Measurements from ENCODE around the gene SHISAL1. TPM values are rescaled to one million over a fixed set of nuclear protein-coding genes. Genes with fewer than 3 reads are reported as not detected.

The SHISAL1 gene
- total RNA-seq, 1 experiment from 2014 or later, result not detected

GRCh38 chr22:44357966-44358465 lies 45.3 kb upstream of the SHISAL1 start:
- Histone ChIP-seq H3K9me3 (no peaks in the 10 kb centered on the region), H3K4me1 (no peaks in the 10 kb centered on the region), H3K27me3 (replicated peaks; ENCODE audit: control insufficient read depth, insufficient read depth, low read length) (no peaks in the 10 kb centered on the region), H3K36me3 (ENCODE audit: control insufficient read depth, insufficient read depth, low read length) (no peaks in the 10 kb centered on the region), H3K4me3 (ENCODE audit: low read depth, low read length) (no peak overlapping the region)
- Mint-ChIP-seq H3K27ac (ENCODE audit: unreplicated experiment) (no peak overlapping the region), H3K9me3 (ENCODE audit: unreplicated experiment) (no peaks in the 10 kb centered on the region), H3K4me1 (ENCODE audit: low read depth, unreplicated experiment) (no peaks in the 10 kb centered on the region), H3K27me3 (ENCODE audit: insufficient read depth, unreplicated experiment) (peaks cover 14% of the 10 kb centered on the region), H3K4me3 (ENCODE audit: unreplicated experiment) (no peak overlapping the region), H3K36me3 (ENCODE audit: insufficient read depth, unreplicated experiment) (no peaks in the 10 kb centered on the region)
- TF ChIP-seq CTCF (IDR thresholded peaks at IDR 0.05; ENCODE audit: insufficient read depth in 1 of 2, low read depth in 1 of 2, low read length in 1 of 2, severe bottlenecking in 1 of 2, unreplicated experiment in 1 of 2), result no peak
- no peak for DNase-seq
- ChIA-PET CTCF (interaction anchor here (0.6 to 1.3 kb wide), 3 partner anchors 22 to 965 kb away, joined by 3 to 4 read pairs (median 4); no protein-coding TSS in a partner anchor), POLR2A (no interaction called here)
- BruUV-seq (replicated peaks), result no TSS peak
- intact Hi-C loops (cut with micrococcal nuclease; ENCODE audit: unreplicated experiment), result no loop called here

- no peaks in the 10 kb centered on the region for H3K4me1 ChIP-seq
- peaks cover 14% of the 10 kb centered on the region for H3K27me3 Mint-ChIP-seq (ENCODE audit: insufficient read depth, unreplicated experiment)
- H3K9me3 ChIP-seq, result no peaks in the 10 kb centered on the region
- H3K36me3 ChIP-seq (ENCODE audit: control insufficient read depth, insufficient read depth, low read length), result no peaks in the 10 kb centered on the region
- intact Hi-C loops (cut with micrococcal nuclease; ENCODE audit: unreplicated experiment), result no loop called here
- no peak overlapping the region for H3K27ac Mint-ChIP-seq (ENCODE audit: unreplicated experiment)
- no peaks in the 10 kb centered on the region for H3K9me3 Mint-ChIP-seq (ENCODE audit: unreplicated experiment)
- no peak for DNase-seq
- ChIA-PET POLR2A (no interaction called here), CTCF (interaction anchor here (0.6 to 1.3 kb wide), 5 partner anchors 15 to 964 kb away, joined by 3 to 8 read pairs (median 4); no protein-coding TSS in a partner anchor)
- TF ChIP-seq CTCF (IDR thresholded peaks at IDR 0.05; ENCODE audit: insufficient read depth in 1 of 2, low read depth in 1 of 2, low read length in 1 of 2, severe bottlenecking in 1 of 2, unreplicated experiment in 1 of 2), result peak in 1 of 2 experiments; percentile 32
- H3K36me3 Mint-ChIP-seq (ENCODE audit: insufficient read depth, unreplicated experiment), result no peaks in the 10 kb centered on the region
- H3K4me1 Mint-ChIP-seq (ENCODE audit: low read depth, unreplicated experiment), result no peaks in the 10 kb centered on the region
- H3K4me3 ChIP-seq (ENCODE audit: low read depth, low read length), result no peak overlapping the region
- H3K4me3 Mint-ChIP-seq (ENCODE audit: unreplicated experiment), result no peak overlapping the region
- H3K27me3 ChIP-seq (replicated peaks; ENCODE audit: control insufficient read depth, insufficient read depth, low read length), result no peaks in the 10 kb centered on the region
- BruUV-seq (replicated peaks), result no TSS peak
Observed at GRCh38 chr22:44357296-44357965, 44.7 kb upstream of the SHISAL1 start.

- Histone ChIP-seq H3K9me3 (no peaks in the 10 kb centered on the region), H3K27me3 (replicated peaks; ENCODE audit: control insufficient read depth, insufficient read depth, low read length) (no peaks in the 10 kb centered on the region), H3K4me3 (ENCODE audit: low read depth, low read length) (no peak overlapping the region), H3K4me1 (0 out of 2 replicates have a peak, but pooled peaks cover 9% of the 10 kb centered on the region), H3K36me3 (ENCODE audit: control insufficient read depth, insufficient read depth, low read length) (no peaks in the 10 kb centered on the region)
- no peak for TF ChIP-seq CTCF (IDR thresholded peaks at IDR 0.05; ENCODE audit: insufficient read depth in 1 of 2, low read depth in 1 of 2, low read length in 1 of 2, severe bottlenecking in 1 of 2, unreplicated experiment in 1 of 2)
- no peak overlapping the region for H3K27ac Mint-ChIP-seq (ENCODE audit: unreplicated experiment)
- no TSS peak for BruUV-seq (replicated peaks)
- H3K9me3 Mint-ChIP-seq (ENCODE audit: unreplicated experiment), result no peaks in the 10 kb centered on the region
- no peak overlapping the region for H3K4me3 Mint-ChIP-seq (ENCODE audit: unreplicated experiment)
- POLR2A ChIA-PET, result no interaction called here
- intact Hi-C loops (cut with micrococcal nuclease; ENCODE audit: unreplicated experiment), result no loop called here
- no peaks in the 10 kb centered on the region for H3K4me1 Mint-ChIP-seq (ENCODE audit: low read depth, unreplicated experiment)
- CTCF ChIA-PET, result no interaction called here
- no peak for DNase-seq
- no peaks in the 10 kb centered on the region for H3K36me3 Mint-ChIP-seq (ENCODE audit: insufficient read depth, unreplicated experiment)
- peaks cover 14% of the 10 kb centered on the region for H3K27me3 Mint-ChIP-seq (ENCODE audit: insufficient read depth, unreplicated experiment)
Observed at GRCh38 chr22:44355716-44356070, 42.9 kb upstream of the SHISAL1 start.

Data from Caco-2 (cell line).